Measurements from ENCODE around the gene RASAL1.

RASAL1 gene

DNA sequence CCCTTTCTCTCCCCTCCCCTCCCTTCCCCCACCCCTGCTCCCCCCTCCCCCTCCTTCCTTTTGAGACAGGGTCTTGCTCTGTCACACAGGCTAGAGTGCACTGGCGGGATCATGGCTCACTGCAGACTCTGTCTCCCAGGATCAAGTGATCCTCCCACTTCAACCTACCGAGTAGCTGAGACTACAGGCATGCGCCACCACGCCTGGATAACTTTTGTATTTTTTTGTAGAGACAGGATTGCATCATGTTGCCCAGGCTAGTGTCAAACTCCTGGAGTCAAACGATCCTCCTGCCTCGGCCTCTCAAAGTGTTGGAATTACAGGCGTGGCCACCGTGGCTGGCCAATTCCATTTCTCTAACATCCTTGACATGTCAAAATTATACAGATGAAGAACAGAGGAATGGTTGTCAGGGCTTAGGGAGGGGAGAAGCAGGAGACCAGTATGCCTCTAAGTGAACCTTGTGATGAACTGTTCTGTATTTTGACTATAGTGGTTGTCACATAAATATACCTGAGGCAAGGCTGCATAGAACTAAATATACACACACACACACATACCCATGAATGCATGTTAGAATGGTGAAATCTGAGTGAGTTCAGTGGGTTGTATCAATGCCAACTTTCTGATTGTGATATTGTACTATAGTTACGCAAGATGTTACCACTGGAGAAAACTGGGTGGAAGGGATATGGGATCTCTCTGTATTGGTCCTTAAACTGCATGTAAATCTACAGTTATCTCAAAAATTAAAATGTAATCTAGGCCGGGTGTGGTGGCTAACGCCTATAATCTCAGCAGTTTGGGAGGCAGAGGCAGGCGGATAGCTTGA is 10.4 kb upstream of the RASAL1 start:
- no CpG with 5 or more reads among the region's 12 CpGs for WGBS (ENCODE audit: extremely low coverage, insufficient coverage, insufficient read length)
- no peak for DNase-seq
- no peak overlapping the region for H2BK120ac ChIP-seq (ENCODE audit: insufficient read depth, low read length, poor library complexity)

DNA sequence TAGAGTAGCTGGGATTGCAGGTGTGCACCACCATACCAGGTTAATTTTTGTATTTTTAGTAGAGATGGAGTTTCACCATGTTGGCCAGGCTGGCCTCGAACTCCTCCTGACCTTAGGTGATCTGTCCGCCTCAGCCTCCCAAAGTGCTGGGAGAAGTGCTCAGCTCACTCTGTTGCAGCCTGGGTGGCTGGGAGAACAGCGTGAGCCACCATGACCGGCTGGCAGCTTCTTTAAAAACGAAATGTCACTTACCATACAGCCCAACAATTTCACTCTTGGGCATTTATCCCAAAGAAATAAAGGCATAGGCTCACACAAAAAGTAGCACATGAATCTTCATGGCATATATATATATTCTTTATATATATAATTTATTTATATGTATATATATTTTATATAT is 9.2 kb upstream of the RASAL1 start:
- Histone ChIP-seq H2AK5ac (ENCODE audit: low read length) (no peak overlapping the region), H3K18ac (ENCODE audit: low read length) (no peak overlapping the region), H3K79me2 (ENCODE audit: control insufficient read depth, insufficient read depth, low read length, poor library complexity) (no peaks in the 10 kb centered on the region), H3K4me3 (ENCODE audit: low read depth, low read length) (no peak overlapping the region), H3K9ac (ENCODE audit: low read length) (no peak overlapping the region), H2AFZ (ENCODE audit: insufficient read depth, low read length, poor library complexity) (no peak overlapping the region), H4K91ac (ENCODE audit: low read depth, low read length) (no peak overlapping the region), H3K4ac (ENCODE audit: low read depth, low read length) (no peak overlapping the region), H3K27ac (ENCODE audit: low read depth, low read length) (no peak overlapping the region), H2BK120ac (ENCODE audit: insufficient read depth, low read length, poor library complexity) (no peak overlapping the region), H3K79me1 (ENCODE audit: low read length) (no peaks in the 10 kb centered on the region), H3K14ac (ENCODE audit: low read length) (no peak overlapping the region), H2BK5ac (ENCODE audit: low read depth, low read length, poor library complexity) (no peak overlapping the region), H3K9me3 (ENCODE audit: insufficient read depth, low read depth, low read length) (no peaks in the 10 kb centered on the region), H4K12ac (ENCODE audit: low read depth, low read length) (no peak overlapping the region), H3K23ac (ENCODE audit: low read length) (no peak overlapping the region), H4K8ac (ENCODE audit: low read depth, low read length) (no peak overlapping the region), H3K4me2 (ENCODE audit: low read length) (no peak overlapping the region), H3K36me3 (ENCODE audit: control insufficient read depth in 1 of 2, insufficient read depth in 2 of 2, low read length in 2 of 2) (no peaks in the 10 kb centered on the region), H2BK12ac (ENCODE audit: low read length) (no peak overlapping the region), H3K4me1 (ENCODE audit: control insufficient read depth in 1 of 2, insufficient read depth in 2 of 2, low read length in 2 of 2) (peaks cover 4 to 6% of the 10 kb centered on the region in 2 experiments), H3K27me3 (ENCODE audit: insufficient read depth, low read length) (no peaks in the 10 kb centered on the region)
- WGBS (ENCODE audit: extremely low coverage, insufficient coverage, insufficient read length) = no CpG with 5 or more reads among the region's 5 CpGs
- no peak for DNase-seq

More for the DNA sequence above, 10.4 kb upstream of the RASAL1 start:
- H3K27ac ChIP-seq (ENCODE audit: low read depth, low read length) = no peak overlapping the region
- H3K4me1 ChIP-seq (ENCODE audit: control insufficient read depth in 1 of 2, insufficient read depth in 2 of 2, low read length in 2 of 2) = peaks cover 7 to 8% of the 10 kb centered on the region in 2 experiments
- no peak overlapping the region for H2AFZ ChIP-seq (ENCODE audit: insufficient read depth, low read length, poor library complexity)
- no peaks in the 10 kb centered on the region for H3K36me3 ChIP-seq (ENCODE audit: control insufficient read depth in 1 of 2, insufficient read depth in 2 of 2, low read length in 2 of 2)
- H3K4me2 ChIP-seq (ENCODE audit: low read length) = no peak overlapping the region
- no peak overlapping the region for H4K91ac ChIP-seq (ENCODE audit: low read depth, low read length)
- no peaks in the 10 kb centered on the region for H3K9me3 ChIP-seq (ENCODE audit: insufficient read depth, low read depth, low read length)
- no peak overlapping the region for H3K4ac ChIP-seq (ENCODE audit: low read depth, low read length)
- no peaks in the 10 kb centered on the region for H3K79me2 ChIP-seq (ENCODE audit: control insufficient read depth, insufficient read depth, low read length, poor library complexity)
- H3K14ac ChIP-seq (ENCODE audit: low read length) = no peak overlapping the region
- H3K27me3 ChIP-seq (ENCODE audit: insufficient read depth, low read length) = no peaks in the 10 kb centered on the region
- H3K4me3 ChIP-seq (ENCODE audit: low read depth, low read length) = no peak overlapping the region
- no peak overlapping the region for H3K9ac ChIP-seq (ENCODE audit: low read length)
- H2BK5ac ChIP-seq (ENCODE audit: low read depth, low read length, poor library complexity) = no peak overlapping the region
- no peaks in the 10 kb centered on the region for H3K79me1 ChIP-seq (ENCODE audit: low read length)
- no peak overlapping the region for H4K12ac ChIP-seq (ENCODE audit: low read depth, low read length)
- H3K18ac ChIP-seq (ENCODE audit: low read length) = no peak overlapping the region
- H3K23ac ChIP-seq (ENCODE audit: low read length) = no peak overlapping the region
- H2AK5ac ChIP-seq (ENCODE audit: low read length) = no peak overlapping the region
- no peak overlapping the region for H4K8ac ChIP-seq (ENCODE audit: low read depth, low read length)
- H2BK12ac ChIP-seq (ENCODE audit: low read length) = no peak overlapping the region

DNA sequence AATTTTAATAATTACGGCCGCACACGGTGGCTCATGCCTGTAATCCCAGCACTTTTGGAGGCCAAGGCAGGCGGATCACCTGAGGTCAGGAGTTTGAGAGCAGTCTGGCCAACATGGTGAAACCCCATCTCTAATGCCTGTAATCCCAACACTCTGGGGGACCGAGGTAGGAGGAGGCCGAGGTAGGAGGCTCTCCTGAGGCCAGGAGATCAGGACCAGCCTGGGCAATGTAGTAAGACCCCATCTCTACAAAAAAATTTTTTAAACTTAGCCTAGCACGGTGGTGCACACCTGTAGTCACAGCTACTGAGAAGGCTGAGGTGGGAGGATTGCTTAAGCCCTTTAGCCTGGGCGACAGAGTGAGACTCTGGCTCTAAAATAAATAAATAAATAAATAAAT is 8.4 kb upstream of the RASAL1 start:
- Histone ChIP-seq H3K79me2 (ENCODE audit: control insufficient read depth, insufficient read depth, low read length, poor library complexity) (no peaks in the 10 kb centered on the region), H3K27me3 (ENCODE audit: insufficient read depth, low read length) (no peaks in the 10 kb centered on the region)

DNA sequence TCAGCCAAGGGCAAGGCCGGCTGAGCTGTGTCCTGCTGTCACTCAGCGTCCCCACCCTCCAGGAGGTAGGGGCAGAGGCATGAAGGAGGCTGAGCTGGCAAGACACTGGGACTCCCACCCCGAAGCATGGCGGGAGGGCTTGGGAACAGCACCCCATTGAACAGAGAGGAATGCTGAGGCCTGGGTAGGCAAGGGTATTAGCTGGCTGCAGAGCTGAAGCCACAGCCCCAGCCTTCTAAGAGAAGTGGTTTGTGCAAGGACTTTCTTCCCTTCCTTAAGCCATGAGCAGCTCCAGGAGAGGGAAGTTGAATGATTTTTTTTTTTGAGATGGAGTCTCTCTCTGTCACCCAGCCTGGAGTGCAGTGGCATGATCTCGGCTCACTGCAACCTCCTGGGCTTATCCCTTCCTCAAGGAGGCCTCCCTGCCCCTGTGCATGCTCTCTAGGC is 7.3 kb upstream of the RASAL1 start:
- Histone ChIP-seq H3K9ac (ENCODE audit: low read length) (no peak overlapping the region), H4K12ac (ENCODE audit: low read depth, low read length) (no peak overlapping the region), H3K4me3 (ENCODE audit: low read depth, low read length) (no peak overlapping the region), H2BK5ac (ENCODE audit: low read depth, low read length, poor library complexity) (no peak overlapping the region), H3K79me2 (ENCODE audit: control insufficient read depth, insufficient read depth, low read length, poor library complexity) (no peaks in the 10 kb centered on the region), H3K14ac (ENCODE audit: low read length) (no peak overlapping the region), H2BK120ac (ENCODE audit: insufficient read depth, low read length, poor library complexity) (no peak overlapping the region), H2AFZ (ENCODE audit: insufficient read depth, low read length, poor library complexity) (no peak overlapping the region), H4K91ac (ENCODE audit: low read depth, low read length) (no peak overlapping the region), H3K18ac (ENCODE audit: low read length) (no peak overlapping the region), H3K27me3 (ENCODE audit: insufficient read depth, low read length) (no peaks in the 10 kb centered on the region), H3K36me3 (ENCODE audit: control insufficient read depth in 1 of 2, insufficient read depth in 2 of 2, low read length in 2 of 2) (no peaks in the 10 kb centered on the region), H3K4ac (ENCODE audit: low read depth, low read length) (no peak overlapping the region), H3K4me1 (ENCODE audit: control insufficient read depth in 1 of 2, insufficient read depth in 2 of 2, low read length in 2 of 2) (no peaks in the 10 kb centered on the region), H3K4me2 (ENCODE audit: low read length) (no peak overlapping the region), H3K23ac (ENCODE audit: low read length) (no peak overlapping the region), H4K8ac (ENCODE audit: low read depth, low read length) (no peak overlapping the region), H3K27ac (ENCODE audit: low read depth, low read length) (no peak overlapping the region), H3K9me3 (ENCODE audit: insufficient read depth, low read depth, low read length) (no peaks in the 10 kb centered on the region), H2BK12ac (ENCODE audit: low read length) (no peak overlapping the region), H3K79me1 (ENCODE audit: low read length) (no peaks in the 10 kb centered on the region), H2AK5ac (ENCODE audit: low read length) (no peak overlapping the region)
- no CpG with 5 or more reads among the region's 5 CpGs for WGBS (ENCODE audit: extremely low coverage, insufficient coverage, insufficient read length)
- no peak for DNase-seq

More for the DNA sequence above, 8.4 kb upstream of the RASAL1 start:
- no peak overlapping the region for H3K27ac ChIP-seq (ENCODE audit: low read depth, low read length)
- no CpG with 5 or more reads among the region's 8 CpGs for WGBS (ENCODE audit: extremely low coverage, insufficient coverage, insufficient read length)
- H3K36me3 ChIP-seq (ENCODE audit: control insufficient read depth in 1 of 2, insufficient read depth in 2 of 2, low read length in 2 of 2) = no peaks in the 10 kb centered on the region
- H3K18ac ChIP-seq (ENCODE audit: low read length) = no peak overlapping the region
- H4K91ac ChIP-seq (ENCODE audit: low read depth, low read length) = no peak overlapping the region
- H3K14ac ChIP-seq (ENCODE audit: low read length) = no peak overlapping the region
- H4K8ac ChIP-seq (ENCODE audit: low read depth, low read length) = no peak overlapping the region
- H2BK12ac ChIP-seq (ENCODE audit: low read length) = no peak overlapping the region
- H2AK5ac ChIP-seq (ENCODE audit: low read length) = no peak overlapping the region
- H3K79me1 ChIP-seq (ENCODE audit: low read length) = no peaks in the 10 kb centered on the region
- H4K12ac ChIP-seq (ENCODE audit: low read depth, low read length) = no peak overlapping the region
- H2BK120ac ChIP-seq (ENCODE audit: insufficient read depth, low read length, poor library complexity) = no peak overlapping the region
- no peak overlapping the region for H3K4me3 ChIP-seq (ENCODE audit: low read depth, low read length)
- no peak overlapping the region for H3K4me2 ChIP-seq (ENCODE audit: low read length)
- H2AFZ ChIP-seq (ENCODE audit: insufficient read depth, low read length, poor library complexity) = no peak overlapping the region
- no peak overlapping the region for H3K9ac ChIP-seq (ENCODE audit: low read length)
- no peak for DNase-seq
- no peak overlapping the region for H3K23ac ChIP-seq (ENCODE audit: low read length)
- no peaks in the 10 kb centered on the region for H3K9me3 ChIP-seq (ENCODE audit: insufficient read depth, low read depth, low read length)
- H3K4me1 ChIP-seq (ENCODE audit: control insufficient read depth in 1 of 2, insufficient read depth in 2 of 2, low read length in 2 of 2) = no peaks in the 10 kb centered on the region
- H3K4ac ChIP-seq (ENCODE audit: low read depth, low read length) = no peak overlapping the region
- H2BK5ac ChIP-seq (ENCODE audit: low read depth, low read length, poor library complexity) = no peak overlapping the region
